GM12878 (cell line): ENCODE measurements around the gene FAT4.

Source experiments
- FOXM1 ChIP-seq: IDR thresholded peaks from 2 replicates; pipeline ENCODE4 v1.6.1; 2012; ENCODE audit warnings: low read depth, mild to moderate bottlenecking, inconsistent platforms, low read length, moderate library complexity
- POLR2A ChIP-seq: IDR thresholded peaks from 2 replicates; pipeline ENCODE4 v1.6.1; 2011; ENCODE audit warnings: low read depth, mild to moderate bottlenecking, low read length
- ZZZ3 ChIP-seq: IDR thresholded peaks from 2 replicates; pipeline ENCODE4 v1.6.1; 2011; ENCODE audit warnings: low read depth; ENCODE audit not compliant: control insufficient read depth, insufficient read length

GRCh38 chr4:125306533-125306932 lies 8.2 kb upstream of the FAT4 start:
- TF ChIP-seq POLR2A: no peak
- TF ChIP-seq FOXM1: no peak
- TF ChIP-seq ZZZ3: no peak
